Muscle layer of duodenum (tissue), 2 donors: Measurements from ENCODE around the gene ARHGEF28.

Source experiments
- H3K27ac ChIP-seq: one replicate; pipeline ENCODE4 v1.7.0; 2013; ENCODE audit warnings: mild to moderate bottlenecking, low read length
- H3K27me3 ChIP-seq: one replicate; pipeline ENCODE4 v1.7.0; 2013; ENCODE audit warnings: low read depth, mild to moderate bottlenecking, control low read depth, low read length
- H3K36me3 ChIP-seq, 2 donors: one replicate each; pipeline ENCODE4 v1.7.0; 2013; ENCODE audit warnings: low read length in 2 of 2, control low read depth in 1 of 2, mild to moderate bottlenecking in 1 of 2; ENCODE audit not compliant: insufficient read depth in 2 of 2, control insufficient read depth in 1 of 2
- H3K4me1 ChIP-seq, 2 donors: one replicate each; pipeline ENCODE4 v1.7.0; 2013; ENCODE audit warnings: low read length in 2 of 2, mild to moderate bottlenecking in 2 of 2, control low read depth in 1 of 2, moderate library complexity in 1 of 2; ENCODE audit not compliant: insufficient read depth in 2 of 2, control insufficient read depth in 1 of 2
- H3K4me3 ChIP-seq, 2 donors: one replicate each; pipeline ENCODE4 v1.7.0; 2013; ENCODE audit warnings: low read length in 2 of 2, low read depth in 1 of 2, mild to moderate bottlenecking in 1 of 2
- H3K9me3 ChIP-seq, 2 donors: one replicate each; pipeline ENCODE4 v1.7.0; 2013; ENCODE audit warnings: low read length in 2 of 2, control low read depth in 1 of 2, mild to moderate bottlenecking in 1 of 2; ENCODE audit not compliant: control insufficient read depth in 1 of 2
- donor health status: healthy.

The ARHGEF28 gene

DNA sequence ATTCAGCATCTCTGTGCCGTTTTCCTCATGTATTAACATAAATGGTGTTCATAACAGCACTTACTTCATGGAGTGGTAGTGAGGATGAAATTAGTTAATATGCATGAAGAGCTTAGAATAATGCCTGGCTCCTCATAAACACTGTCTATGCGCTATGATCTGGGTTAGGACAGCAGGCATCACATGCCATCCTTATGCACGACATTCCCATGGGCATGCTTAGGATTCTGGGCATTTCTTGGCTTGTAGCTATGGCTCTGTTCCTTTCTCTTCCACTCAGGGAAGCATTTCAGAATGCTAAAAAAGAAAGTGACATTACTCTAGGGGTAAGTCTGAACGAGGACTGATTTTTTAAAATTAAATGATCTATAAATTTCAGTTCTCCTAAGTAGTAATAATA lies 349.8 kb downstream of the ARHGEF28 start:
- Histone ChIP-seq H3K4me1 (no peaks in the 10 kb centered on the region), H3K36me3 (no peaks in the 10 kb centered on the region), H3K27ac (no peak overlapping the region), H3K27me3 (no peaks in the 10 kb centered on the region), H3K4me3 (no peak overlapping the region), H3K9me3 (no peaks in the 10 kb centered on the region)

DNA sequence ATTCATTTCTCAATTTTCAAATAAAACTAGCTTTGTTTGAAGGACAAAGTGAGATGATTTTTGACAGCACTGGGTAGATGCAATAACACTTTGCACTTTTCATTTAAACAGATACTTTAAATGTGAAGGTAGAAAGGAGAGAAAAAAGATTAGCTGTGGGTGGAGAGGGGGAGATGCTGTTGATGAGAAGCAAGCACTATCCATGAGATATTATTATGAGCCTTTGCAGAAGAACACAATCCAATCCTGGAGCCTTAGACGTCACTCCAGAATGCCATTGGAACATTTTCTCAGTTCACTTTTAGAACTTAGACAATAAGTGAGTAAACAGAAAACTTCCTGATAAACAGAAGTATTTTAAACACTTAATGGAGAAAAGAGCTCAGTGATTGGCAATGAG lies 351.1 kb downstream of the ARHGEF28 start:
- H3K4me1 ChIP-seq = no peaks in the 10 kb centered on the region

DNA sequence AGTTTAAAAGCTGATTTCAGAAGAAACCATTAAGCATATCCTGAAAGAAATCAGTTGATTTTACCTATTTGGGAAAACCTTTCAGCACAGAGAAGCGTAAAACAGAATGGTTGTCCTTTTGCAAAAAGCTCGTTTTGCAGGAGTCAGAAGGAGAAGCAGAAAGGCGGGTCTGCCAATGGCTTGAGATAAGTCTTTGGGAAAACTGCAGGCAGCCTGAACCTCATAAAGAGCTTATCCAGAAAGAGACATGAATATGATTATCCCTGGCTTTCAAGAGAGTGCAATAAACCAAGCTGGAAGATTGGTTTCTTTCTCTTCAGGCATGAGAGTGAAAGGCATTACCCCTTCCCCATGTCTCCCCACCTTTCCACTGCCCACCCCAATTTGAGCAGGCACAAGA lies 353.3 kb downstream of the ARHGEF28 start:
- no peaks in the 10 kb centered on the region for H3K27me3 ChIP-seq
- no peak overlapping the region for H3K27ac ChIP-seq
- H3K4me1 ChIP-seq = no peaks in the 10 kb centered on the region
- no peaks in the 10 kb centered on the region for H3K9me3 ChIP-seq
- H3K4me3 ChIP-seq = no peak overlapping the region
- no peaks in the 10 kb centered on the region for H3K36me3 ChIP-seq

More for the DNA sequence above, 351.1 kb downstream of the ARHGEF28 start:
- Histone ChIP-seq H3K9me3 (no peaks in the 10 kb centered on the region), H3K4me3 (no peak overlapping the region), H3K36me3 (no peaks in the 10 kb centered on the region), H3K27me3 (no peaks in the 10 kb centered on the region), H3K27ac (no peak overlapping the region)

DNA sequence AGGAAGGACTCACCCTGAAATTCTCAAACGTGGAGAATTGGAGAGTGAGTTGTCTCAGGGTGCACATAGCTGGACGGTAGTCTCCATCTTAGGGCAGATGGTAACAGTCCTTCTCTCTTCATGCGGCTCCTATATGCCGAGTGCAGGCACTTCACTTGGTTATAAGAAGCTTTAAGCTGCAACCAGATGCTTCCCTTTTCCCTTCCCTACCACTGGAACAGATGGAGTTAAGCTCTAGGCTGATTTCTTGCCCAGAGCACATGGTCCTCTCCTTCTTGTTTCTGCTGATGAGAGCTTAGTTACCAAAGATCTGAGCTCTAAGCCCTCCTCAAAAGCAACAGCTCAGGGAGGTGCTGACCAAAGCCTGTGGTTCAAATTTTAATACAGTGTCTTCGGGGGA lies 355.7 kb downstream of the ARHGEF28 start:
- no peak overlapping the region for H3K27ac ChIP-seq
- H3K9me3 ChIP-seq = no peaks in the 10 kb centered on the region
- H3K27me3 ChIP-seq = no peaks in the 10 kb centered on the region
- H3K4me1 ChIP-seq = no peaks in the 10 kb centered on the region
- H3K4me3 ChIP-seq = no peak overlapping the region
- H3K36me3 ChIP-seq = no peaks in the 10 kb centered on the region

DNA sequence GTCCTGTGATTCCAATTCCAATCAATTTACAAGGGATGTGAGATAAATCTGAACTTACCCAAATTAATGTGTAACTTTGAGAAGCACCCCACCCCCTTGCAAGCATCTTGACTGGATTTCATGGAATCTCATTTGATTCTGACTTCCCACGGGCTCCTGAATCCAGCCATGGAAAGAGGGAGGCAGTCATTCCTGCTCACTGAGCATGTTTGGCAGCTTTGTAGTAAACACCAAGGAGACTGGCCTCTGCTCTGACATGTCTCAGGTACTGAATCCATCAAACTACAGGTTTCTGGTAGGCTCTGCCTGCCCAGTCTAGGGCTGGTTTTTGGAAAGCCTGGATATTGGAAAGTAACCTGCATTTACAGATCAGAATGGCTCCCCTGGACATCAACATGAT lies 357.6 kb downstream of the ARHGEF28 start:
- no peaks in the 10 kb centered on the region for H3K36me3 ChIP-seq
- no peak overlapping the region for H3K4me3 ChIP-seq
- H3K9me3 ChIP-seq = no peaks in the 10 kb centered on the region
- H3K27me3 ChIP-seq = no peaks in the 10 kb centered on the region
- H3K27ac ChIP-seq = no peak overlapping the region
- H3K4me1 ChIP-seq = no peaks in the 10 kb centered on the region

DNA sequence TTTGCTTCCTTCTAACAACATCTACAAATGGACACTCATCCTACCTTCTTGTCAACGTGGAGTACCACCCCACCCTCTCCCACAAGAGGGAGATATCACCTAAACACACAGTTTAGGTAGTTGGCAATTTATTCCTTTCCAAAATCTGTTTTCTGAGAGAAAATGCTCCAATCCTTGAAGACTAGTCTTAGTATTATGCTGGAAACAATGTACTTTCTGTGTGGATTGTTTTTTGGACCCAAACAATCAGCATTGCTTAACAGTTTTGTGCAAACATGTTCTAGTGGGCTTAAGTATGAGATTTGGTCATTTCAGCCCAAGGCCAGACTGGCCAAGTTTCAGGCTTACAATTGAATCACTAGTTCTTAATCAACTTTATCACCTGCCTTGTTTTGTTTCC lies 359.1 kb downstream of the ARHGEF28 start:
- Histone ChIP-seq H3K9me3 (no peaks in the 10 kb centered on the region), H3K27ac (no peak overlapping the region), H3K36me3 (no peaks in the 10 kb centered on the region), H3K4me1 (no peaks in the 10 kb centered on the region), H3K4me3 (no peak overlapping the region), H3K27me3 (no peaks in the 10 kb centered on the region)

DNA sequence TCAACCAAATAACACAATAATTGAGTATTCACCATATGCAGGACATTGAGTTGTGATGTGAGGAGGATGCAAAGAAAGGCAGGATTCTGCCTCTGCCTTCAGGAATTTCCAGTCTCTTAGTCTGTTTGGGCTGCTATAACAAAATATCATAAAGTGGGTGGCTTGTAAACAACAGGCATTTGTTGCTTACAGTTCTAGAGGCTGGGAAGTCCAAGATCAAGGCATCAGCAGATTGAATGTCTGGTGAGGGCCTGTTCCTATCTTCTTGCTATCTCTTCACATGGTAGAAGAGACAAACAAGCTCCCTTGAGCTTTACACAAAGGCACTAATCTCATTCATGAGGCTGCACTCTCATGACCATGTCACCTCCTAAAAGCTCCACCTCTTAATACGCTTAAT lies 360.7 kb downstream of the ARHGEF28 start:
- no peaks in the 10 kb centered on the region for H3K36me3 ChIP-seq
- H3K27ac ChIP-seq = no peak overlapping the region
- no peaks in the 10 kb centered on the region for H3K4me1 ChIP-seq
- no peaks in the 10 kb centered on the region for H3K9me3 ChIP-seq
- H3K27me3 ChIP-seq = no peaks in the 10 kb centered on the region
- no peak overlapping the region for H3K4me3 ChIP-seq

DNA sequence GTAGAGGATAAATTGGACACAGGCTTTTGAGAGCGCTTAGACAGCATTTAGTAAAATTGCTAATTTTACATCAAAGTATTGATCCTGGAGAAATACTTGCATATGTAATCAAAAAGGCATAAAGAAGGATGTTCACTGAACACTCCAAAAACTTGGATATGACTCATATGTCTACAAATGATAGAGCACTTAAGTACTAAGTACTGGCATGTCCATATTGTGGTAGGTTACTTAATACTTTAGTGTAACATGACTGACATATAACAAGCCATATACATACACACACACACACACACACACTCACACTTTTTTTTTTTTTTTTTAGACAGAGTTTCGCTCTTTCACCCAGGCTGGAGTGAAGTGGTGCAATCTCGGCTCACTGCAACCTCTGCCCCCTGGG lies 361.9 kb downstream of the ARHGEF28 start:
- Histone ChIP-seq H3K27ac (no peak overlapping the region), H3K36me3 (no peaks in the 10 kb centered on the region), H3K4me3 (no peak overlapping the region), H3K9me3 (no peaks in the 10 kb centered on the region), H3K4me1 (no peaks in the 10 kb centered on the region), H3K27me3 (no peaks in the 10 kb centered on the region)

DNA sequence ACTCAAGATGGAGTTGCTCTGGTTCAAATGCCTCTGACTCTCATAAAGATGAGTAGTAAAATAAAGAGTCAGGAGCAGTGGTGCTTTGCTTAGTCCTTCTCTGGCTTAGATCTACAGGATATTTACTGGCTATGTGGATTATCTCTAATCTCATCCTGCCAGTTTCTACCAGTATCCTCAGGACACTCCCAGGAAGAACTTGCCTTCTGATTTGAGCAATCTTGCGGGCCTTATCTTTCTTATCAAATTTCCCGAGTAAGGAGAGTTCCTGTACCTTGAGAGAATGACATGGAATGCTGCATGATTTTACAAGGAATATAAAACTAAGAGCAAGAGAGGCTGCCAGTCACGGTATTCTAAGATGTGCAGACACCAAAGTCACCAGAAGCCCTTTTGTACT lies 364.0 kb downstream of the ARHGEF28 start:
- H3K4me3 ChIP-seq = no peak overlapping the region
- no peaks in the 10 kb centered on the region for H3K36me3 ChIP-seq
- no peaks in the 10 kb centered on the region for H3K27me3 ChIP-seq
- H3K9me3 ChIP-seq = no peaks in the 10 kb centered on the region
- no peak overlapping the region for H3K27ac ChIP-seq
- H3K4me1 ChIP-seq = no peaks in the 10 kb centered on the region
